ENCODE measurements around the gene CELF4. TPM values are rescaled to one million over a fixed set of nuclear protein-coding genes. Genes with fewer than 3 reads are reported as not detected.

The CELF4 gene
- total RNA-seq, 1 experiment from 2014 or later: 0.11 TPM

DNA sequence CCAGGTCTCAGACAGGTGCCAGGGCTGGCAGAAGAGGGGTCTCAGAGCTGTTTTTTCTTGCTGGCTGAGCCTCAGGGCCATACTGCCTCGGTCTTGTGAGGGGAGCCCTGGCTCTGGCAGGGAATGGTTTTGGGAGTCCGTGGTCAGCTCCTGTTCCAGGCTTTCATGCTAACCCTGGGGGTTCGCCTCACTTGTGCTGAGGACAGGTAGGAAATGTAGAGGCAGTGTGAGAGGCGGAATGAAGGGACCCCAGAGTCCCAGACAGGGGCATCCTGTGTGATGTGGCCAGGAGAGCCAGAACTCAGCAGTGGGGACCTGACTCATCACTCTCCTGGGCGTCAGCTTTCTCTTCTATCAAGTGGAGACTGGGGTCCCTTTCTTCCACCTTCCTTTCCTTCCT is 5.7 kb upstream of the CELF4 start:
- Histone ChIP-seq H3K4me3 (ENCODE audit: low read depth, low read length) (no peak overlapping the region), H3K4me1 (no peaks in the 10 kb centered on the region), H3K27me3 (replicated peaks; ENCODE audit: control insufficient read depth, insufficient read depth, low read length) (no peaks in the 10 kb centered on the region), H3K36me3 (ENCODE audit: control insufficient read depth, insufficient read depth, low read length) (no peaks in the 10 kb centered on the region), H3K9me3 (no peaks in the 10 kb centered on the region)
- TF ChIP-seq, protein P1, sequence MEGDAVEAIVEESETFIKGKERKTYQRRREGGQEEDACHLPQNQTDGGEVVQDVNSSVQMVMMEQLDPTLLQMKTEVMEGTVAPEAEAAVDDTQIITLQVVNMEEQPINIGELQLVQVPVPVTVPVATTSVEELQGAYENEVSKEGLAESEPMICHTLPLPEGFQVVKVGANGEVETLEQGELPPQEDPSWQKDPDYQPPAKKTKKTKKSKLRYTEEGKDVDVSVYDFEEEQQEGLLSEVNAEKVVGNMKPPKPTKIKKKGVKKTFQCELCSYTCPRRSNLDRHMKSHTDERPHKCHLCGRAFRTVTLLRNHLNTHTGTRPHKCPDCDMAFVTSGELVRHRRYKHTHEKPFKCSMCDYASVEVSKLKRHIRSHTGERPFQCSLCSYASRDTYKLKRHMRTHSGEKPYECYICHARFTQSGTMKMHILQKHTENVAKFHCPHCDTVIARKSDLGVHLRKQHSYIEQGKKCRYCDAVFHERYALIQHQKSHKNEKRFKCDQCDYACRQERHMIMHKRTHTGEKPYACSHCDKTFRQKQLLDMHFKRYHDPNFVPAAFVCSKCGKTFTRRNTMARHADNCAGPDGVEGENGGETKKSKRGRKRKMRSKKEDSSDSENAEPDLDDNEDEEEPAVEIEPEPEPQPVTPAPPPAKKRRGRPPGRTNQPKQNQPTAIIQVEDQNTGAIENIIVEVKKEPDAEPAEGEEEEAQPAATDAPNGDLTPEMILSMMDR (IDR thresholded peaks at IDR 0.05; ENCODE audit: insufficient read depth in 1 of 2, low read depth in 1 of 2, low read length in 1 of 2, severe bottlenecking in 1 of 2, unreplicated experiment in 1 of 2): no peak
- ChIA-PET POLR2A (no interaction called here), CTCF (no interaction called here)
- no peak overlapping the region for H3K4me3 Mint-ChIP-seq (ENCODE audit: unreplicated experiment)
- no peaks in the 10 kb centered on the region for H3K9me3 Mint-ChIP-seq (ENCODE audit: unreplicated experiment)
- no TSS peak for BruUV-seq (replicated peaks)
- H3K4me1 Mint-ChIP-seq (ENCODE audit: low read depth, unreplicated experiment): no peaks in the 10 kb centered on the region
- intact Hi-C loops (cut with micrococcal nuclease; ENCODE audit: unreplicated experiment): no loop called here
- no peak overlapping the region for H3K27ac Mint-ChIP-seq (ENCODE audit: unreplicated experiment)
- DNase-seq: no peak
- H3K27me3 Mint-ChIP-seq (ENCODE audit: insufficient read depth, unreplicated experiment): peaks cover 8% of the 10 kb centered on the region
- no peaks in the 10 kb centered on the region for H3K36me3 Mint-ChIP-seq (ENCODE audit: insufficient read depth, unreplicated experiment)

- no peaks in the 10 kb centered on the region for H3K4me1 ChIP-seq
- H3K36me3 Mint-ChIP-seq (ENCODE audit: insufficient read depth, unreplicated experiment): no peaks in the 10 kb centered on the region
- H3K9me3 ChIP-seq: no peaks in the 10 kb centered on the region
- POLR2A ChIA-PET: no interaction called here
- no peaks in the 10 kb centered on the region for H3K9me3 Mint-ChIP-seq (ENCODE audit: unreplicated experiment)
- H3K27me3 ChIP-seq (replicated peaks; ENCODE audit: control insufficient read depth, insufficient read depth, low read length): no peaks in the 10 kb centered on the region
- TF ChIP-seq, protein P1 (IDR thresholded peaks at IDR 0.05; ENCODE audit: insufficient read depth in 1 of 2, low read depth in 1 of 2, low read length in 1 of 2, severe bottlenecking in 1 of 2, unreplicated experiment in 1 of 2): no peak
- H3K4me3 Mint-ChIP-seq (ENCODE audit: unreplicated experiment): no peak overlapping the region
- H3K4me1 Mint-ChIP-seq (ENCODE audit: low read depth, unreplicated experiment): no peaks in the 10 kb centered on the region
- no peak for DNase-seq
- H3K27ac Mint-ChIP-seq (ENCODE audit: unreplicated experiment): no peak overlapping the region
- no peak overlapping the region for H3K4me3 ChIP-seq (ENCODE audit: low read depth, low read length)
- CTCF ChIA-PET: no interaction called here
- no TSS peak for BruUV-seq (replicated peaks)
- intact Hi-C loops (cut with micrococcal nuclease; ENCODE audit: unreplicated experiment): no loop called here
- no peaks in the 10 kb centered on the region for H3K36me3 ChIP-seq (ENCODE audit: control insufficient read depth, insufficient read depth, low read length)
- peaks cover 8% of the 10 kb centered on the region for H3K27me3 Mint-ChIP-seq (ENCODE audit: insufficient read depth, unreplicated experiment)
These were observed 4.8 kb upstream of the CELF4 start for GRCh38 chr18:37570336-37570930.

DNA sequence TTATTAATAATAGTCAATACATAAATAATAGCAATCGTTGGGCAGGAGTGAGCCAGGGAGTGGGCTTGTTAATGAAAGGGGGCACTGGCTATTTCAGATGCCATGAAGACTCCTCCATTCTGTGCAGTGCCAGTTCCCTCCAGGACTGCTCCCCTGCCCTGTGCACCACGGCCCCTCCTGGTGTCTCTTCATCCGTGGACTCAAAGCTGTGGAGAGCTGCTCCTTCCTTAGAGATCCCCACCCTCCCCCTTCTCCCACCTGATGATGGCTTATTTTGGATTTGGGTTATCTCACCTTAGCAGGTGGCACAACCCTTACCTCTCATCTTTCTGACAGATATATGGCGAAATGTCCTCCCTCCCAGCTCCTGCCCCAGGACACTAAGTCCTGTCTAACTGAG is 3.1 kb upstream of the CELF4 start:
- Histone ChIP-seq H3K9me3 (no peaks in the 10 kb centered on the region), H3K4me3 (ENCODE audit: low read depth, low read length) (no peak overlapping the region), H3K4me1 (no peaks in the 10 kb centered on the region), H3K36me3 (ENCODE audit: control insufficient read depth, insufficient read depth, low read length) (no peaks in the 10 kb centered on the region), H3K27me3 (replicated peaks; ENCODE audit: control insufficient read depth, insufficient read depth, low read length) (no peaks in the 10 kb centered on the region)
- ChIA-PET POLR2A (no interaction called here), CTCF (no interaction called here)
- intact Hi-C loops (cut with micrococcal nuclease; ENCODE audit: unreplicated experiment): no loop called here
- DNase-seq: no peak
- no peaks in the 10 kb centered on the region for H3K36me3 Mint-ChIP-seq (ENCODE audit: insufficient read depth, unreplicated experiment)
- no peak overlapping the region for H3K27ac Mint-ChIP-seq (ENCODE audit: unreplicated experiment)
- H3K4me1 Mint-ChIP-seq (ENCODE audit: low read depth, unreplicated experiment): no peaks in the 10 kb centered on the region
- BruUV-seq (replicated peaks): no TSS peak
- H3K27me3 Mint-ChIP-seq (ENCODE audit: insufficient read depth, unreplicated experiment): peaks cover 8% of the 10 kb centered on the region
- H3K9me3 Mint-ChIP-seq (ENCODE audit: unreplicated experiment): no peaks in the 10 kb centered on the region
- TF ChIP-seq, protein P1 (IDR thresholded peaks at IDR 0.05; ENCODE audit: insufficient read depth in 1 of 2, low read depth in 1 of 2, low read length in 1 of 2, severe bottlenecking in 1 of 2, unreplicated experiment in 1 of 2): no peak
- H3K4me3 Mint-ChIP-seq (ENCODE audit: unreplicated experiment): no peak overlapping the region
